Measurements from ENCODE around the gene TCIRG1.

The TCIRG1 gene

GRCh38 chr11:67998150-67999045, 40.4 kb upstream of the TCIRG1 start:
- Histone ChIP-seq H3K4me1 (ENCODE audit: control insufficient read depth, insufficient read depth, low read length, poor library complexity, severe bottlenecking) (no peaks in the 10 kb centered on the region), H3K27ac (ENCODE audit: low read depth, low read length, severe bottlenecking) (no peak overlapping the region), H3K9me3 (ENCODE audit: control insufficient read depth, low read length) (no peaks in the 10 kb centered on the region), H3K4me3 (ENCODE audit: extremely low read depth, insufficient read depth, low read length, poor library complexity, severe bottlenecking) (no peak overlapping the region), H3K36me3 (ENCODE audit: control insufficient read depth, insufficient read depth, low read length) (no peaks in the 10 kb centered on the region)
- WGBS, 2 experiments (ENCODE audit: insufficient coverage in 2 of 2) = 91 to 96% methylated on average over 3 to 6 of the region's 9 CpGs

DNA sequence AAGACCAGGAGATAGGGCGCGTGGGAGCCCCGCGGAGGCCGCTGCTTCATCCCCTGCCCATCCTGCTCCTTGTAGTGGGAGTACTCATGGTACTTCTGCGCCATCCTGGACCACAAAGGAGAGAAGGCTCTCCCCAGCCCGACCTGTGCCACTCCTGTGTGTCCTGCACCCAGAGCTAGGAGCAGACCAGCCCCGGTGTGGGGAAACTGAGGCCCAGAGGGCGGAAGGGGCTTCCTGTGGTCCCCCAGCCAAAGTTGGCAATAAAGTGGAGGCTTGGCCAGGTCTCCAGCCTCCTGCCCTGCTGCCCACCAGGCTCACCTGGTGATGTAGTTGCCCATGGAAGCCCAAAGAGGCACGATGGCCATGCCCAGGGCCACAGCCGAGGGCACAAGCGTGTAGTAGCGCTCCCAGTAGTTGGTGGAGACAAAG, 39.6 kb upstream of the TCIRG1 start:
- no peaks in the 10 kb centered on the region for H3K36me3 ChIP-seq (ENCODE audit: control insufficient read depth, insufficient read depth, low read length)
- H3K9me3 ChIP-seq (ENCODE audit: control insufficient read depth, low read length) = no peaks in the 10 kb centered on the region
- H3K4me1 ChIP-seq (ENCODE audit: control insufficient read depth, insufficient read depth, low read length, poor library complexity, severe bottlenecking) = no peaks in the 10 kb centered on the region
- H3K4me3 ChIP-seq (ENCODE audit: extremely low read depth, insufficient read depth, low read length, poor library complexity, severe bottlenecking) = no peak overlapping the region
- H3K27ac ChIP-seq (ENCODE audit: low read depth, low read length, severe bottlenecking) = no peak overlapping the region
- 94% methylated on average over 13 of the region's 13 CpGs for WGBS, 2 experiments (ENCODE audit: insufficient coverage in 2 of 2)

GRCh38 chr11:67999704-68000103, 39.1 kb upstream of the TCIRG1 start:
- Histone ChIP-seq H3K9me3 (ENCODE audit: control insufficient read depth, low read length) (no peaks in the 10 kb centered on the region), H3K4me3 (ENCODE audit: extremely low read depth, insufficient read depth, low read length, poor library complexity, severe bottlenecking) (no peak overlapping the region), H3K27ac (ENCODE audit: low read depth, low read length, severe bottlenecking) (no peak overlapping the region), H3K4me1 (ENCODE audit: control insufficient read depth, insufficient read depth, low read length, poor library complexity, severe bottlenecking) (no peaks in the 10 kb centered on the region), H3K36me3 (ENCODE audit: control insufficient read depth, insufficient read depth, low read length) (no peaks in the 10 kb centered on the region)
- 95% methylated on average over 3 to 4 of the region's 5 CpGs for WGBS, 2 experiments (ENCODE audit: insufficient coverage in 2 of 2)

DNA sequence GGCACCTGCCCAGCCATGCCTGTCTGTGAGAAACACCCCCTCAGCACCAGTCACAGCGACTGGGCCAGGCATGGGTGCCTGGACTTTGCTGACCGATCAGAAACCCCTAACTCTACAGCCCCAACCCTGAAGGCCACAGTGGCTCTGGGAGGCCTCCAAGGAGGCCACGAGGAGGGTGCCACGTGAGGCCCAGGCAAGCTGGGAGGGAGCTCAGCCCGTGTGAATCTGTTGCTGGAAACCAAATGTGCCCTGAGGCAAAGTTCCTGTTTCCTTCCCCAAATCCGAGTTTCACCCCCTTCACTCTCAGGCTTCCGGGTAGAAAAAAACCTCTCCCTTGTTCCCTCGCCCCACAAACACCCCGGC, 36.3 kb upstream of the TCIRG1 start:
- H3K4me3 ChIP-seq (ENCODE audit: extremely low read depth, insufficient read depth, low read length, poor library complexity, severe bottlenecking) = no peak overlapping the region
- no peak overlapping the region for H3K27ac ChIP-seq (ENCODE audit: low read depth, low read length, severe bottlenecking)
- no peaks in the 10 kb centered on the region for H3K9me3 ChIP-seq (ENCODE audit: control insufficient read depth, low read length)
- H3K36me3 ChIP-seq (ENCODE audit: control insufficient read depth, insufficient read depth, low read length) = no peaks in the 10 kb centered on the region
- WGBS, 2 experiments (ENCODE audit: insufficient coverage in 2 of 2) = 74 to 88% methylated on average over 7 to 8 of the region's 9 CpGs
- H3K4me1 ChIP-seq (ENCODE audit: control insufficient read depth, insufficient read depth, low read length, poor library complexity, severe bottlenecking) = no peaks in the 10 kb centered on the region

DNA sequence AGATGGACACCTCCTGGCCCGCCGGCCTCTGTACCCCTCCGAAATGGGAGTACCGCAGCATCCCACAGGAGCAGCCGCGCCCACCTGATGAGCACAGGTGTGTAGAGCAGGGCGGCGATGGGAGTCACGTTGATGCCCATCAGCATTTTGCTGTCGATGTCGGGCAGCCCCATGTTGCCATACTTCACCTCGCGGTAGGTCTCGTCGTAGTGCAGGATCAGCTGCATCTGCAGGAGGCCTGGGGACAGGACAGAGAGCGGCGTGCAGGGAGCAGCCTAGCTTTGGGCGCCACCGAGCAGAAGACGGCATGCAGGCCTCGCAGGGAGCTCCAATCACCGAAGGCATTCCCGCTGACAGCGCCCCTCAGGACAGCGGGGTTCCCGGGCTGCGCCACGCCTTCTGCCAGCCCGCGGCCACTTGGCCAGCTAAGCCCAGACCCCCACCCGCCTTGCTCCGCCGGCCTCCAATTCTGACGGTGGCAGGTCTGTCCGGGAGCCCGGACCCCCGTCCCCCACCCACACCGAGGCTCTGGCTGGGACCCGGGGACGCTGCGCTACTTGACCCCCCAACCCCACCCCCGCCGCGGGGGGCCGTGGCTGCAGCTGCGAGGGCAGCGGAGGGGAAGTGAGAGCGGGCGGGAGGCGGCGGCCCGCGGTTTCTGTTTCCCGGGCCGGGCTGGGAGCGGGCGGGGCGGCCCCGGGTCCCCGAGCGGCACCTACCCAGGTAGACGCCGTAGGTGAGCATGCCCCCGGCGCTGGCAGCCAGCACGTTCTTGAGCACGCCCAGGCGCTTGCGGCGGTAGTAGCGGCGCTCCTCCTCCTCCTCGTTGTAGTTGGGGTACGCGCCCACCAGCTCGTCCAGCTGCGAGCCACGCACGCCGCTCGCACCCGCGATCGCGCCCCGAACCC, 35.6 kb upstream of the TCIRG1 start:
- Histone ChIP-seq H3K9me3 (ENCODE audit: control insufficient read depth, low read length) (no peaks in the 10 kb centered on the region), H3K4me3 (ENCODE audit: extremely low read depth, insufficient read depth, low read length, poor library complexity, severe bottlenecking) (peak overlapping the region; percentile 50), H3K36me3 (ENCODE audit: control insufficient read depth, insufficient read depth, low read length) (no peaks in the 10 kb centered on the region), H3K4me1 (ENCODE audit: control insufficient read depth, insufficient read depth, low read length, poor library complexity, severe bottlenecking) (no peaks in the 10 kb centered on the region), H3K27ac (ENCODE audit: low read depth, low read length, severe bottlenecking) (no peak overlapping the region)
- 22% methylated on average over 52 to 59 of the region's 86 CpGs for WGBS, 2 experiments (ENCODE audit: insufficient coverage in 2 of 2)

DNA sequence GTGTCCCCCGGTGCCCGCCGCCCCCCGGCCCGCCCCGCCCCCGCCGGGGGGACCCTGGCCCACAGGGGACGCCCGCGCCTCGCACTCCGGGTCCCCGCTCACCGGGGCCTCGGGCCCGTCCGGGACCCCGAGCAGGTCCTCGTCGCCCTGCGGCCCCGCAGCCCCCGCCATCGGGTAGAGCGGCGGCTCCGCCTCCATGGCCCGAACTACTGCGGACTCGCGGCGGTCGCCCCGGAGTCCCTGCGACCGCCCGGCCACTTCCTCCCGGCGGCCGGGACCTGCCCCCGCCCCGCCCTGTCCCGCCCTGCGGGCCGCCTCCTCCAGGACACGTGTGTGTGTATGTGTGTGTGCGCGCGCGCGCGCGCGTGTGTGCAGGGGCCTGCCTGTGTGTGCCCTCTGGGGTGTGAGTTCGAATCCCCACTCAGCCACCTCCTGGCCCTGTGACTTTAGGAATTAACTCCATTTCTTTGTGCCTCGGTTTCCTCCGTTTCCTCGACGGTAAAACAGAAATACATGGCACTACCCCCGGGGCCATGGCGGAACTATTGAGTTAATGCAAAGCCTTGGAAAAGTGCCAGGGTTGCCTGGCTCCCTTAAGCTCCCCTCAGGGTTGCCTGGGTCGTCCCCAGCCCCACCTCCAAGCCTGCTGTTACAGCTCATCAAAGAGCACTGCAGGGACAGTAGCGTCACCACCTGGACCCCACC, 34.8 kb upstream of the TCIRG1 start, which contains the start of gene UNC93B1:
Gene UNC93B1, minus strand, starts transcription at position 252 of the 705 bp plus-strand sequence. Its CDS starts 54 bp downstream, at position 198.
- H3K4me3 ChIP-seq (ENCODE audit: extremely low read depth, insufficient read depth, low read length, poor library complexity, severe bottlenecking) = peak within 1 kb of the TSS; percentile 50
- no peak within 1 kb of the TSS for H3K27ac ChIP-seq (ENCODE audit: low read depth, low read length, severe bottlenecking)
- no peaks in the 10 kb centered on the region for H3K4me1 ChIP-seq (ENCODE audit: control insufficient read depth, insufficient read depth, low read length, poor library complexity, severe bottlenecking)
- no peaks in the 10 kb centered on the region for H3K36me3 ChIP-seq (ENCODE audit: control insufficient read depth, insufficient read depth, low read length)
- H3K9me3 ChIP-seq (ENCODE audit: control insufficient read depth, low read length) = peaks cover under 1% of the 10 kb centered on the region
- WGBS, 2 experiments (ENCODE audit: insufficient coverage in 2 of 2) = 7 to 10% methylated on average over 24 to 27 of the region's 64 CpGs

DNA sequence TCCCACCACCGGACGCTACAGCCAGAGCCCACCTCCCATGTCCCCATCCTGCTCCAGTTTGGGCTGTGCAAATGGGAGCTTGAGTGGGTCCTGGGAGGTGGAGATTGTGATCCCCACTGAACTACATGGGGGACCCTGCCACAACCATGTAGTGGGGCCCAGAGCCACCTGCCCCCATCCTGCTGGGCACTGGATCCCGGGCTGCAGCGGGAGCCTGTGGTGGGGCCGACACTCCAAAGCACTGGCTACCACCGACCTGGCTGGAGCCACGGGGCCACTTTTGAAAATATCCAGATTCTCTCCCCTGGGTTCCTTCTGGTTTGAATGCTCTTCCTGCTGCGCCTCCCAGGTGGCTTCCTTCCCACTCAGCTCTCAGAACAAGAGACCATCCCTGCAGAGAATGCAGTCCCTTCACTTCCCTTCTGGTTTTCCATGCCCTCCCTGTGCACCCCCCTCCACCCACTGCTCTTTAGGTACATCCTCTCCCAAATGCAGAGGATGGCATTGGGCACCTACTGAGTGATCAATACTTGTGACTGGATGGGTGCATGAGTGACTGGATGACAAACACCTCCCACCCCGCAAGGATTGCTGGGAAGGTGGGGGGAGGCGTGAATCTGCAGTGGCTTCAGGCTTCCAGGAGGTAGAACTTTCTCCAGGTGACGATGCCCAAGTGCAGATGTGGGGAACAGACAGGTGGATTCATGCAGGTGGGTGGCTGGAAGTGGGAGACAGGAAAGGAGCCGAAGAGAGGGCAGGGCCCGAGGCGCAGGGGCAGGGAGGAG, 34.1 kb upstream of the TCIRG1 start:
- H3K4me3 ChIP-seq (ENCODE audit: extremely low read depth, insufficient read depth, low read length, poor library complexity, severe bottlenecking) = peak overlapping the region; percentile 50
- WGBS, 2 experiments (ENCODE audit: insufficient coverage in 2 of 2) = 82 to 88% methylated on average over 10 to 12 of the region's 14 CpGs
- H3K9me3 ChIP-seq (ENCODE audit: control insufficient read depth, low read length) = peaks cover 6% of the 10 kb centered on the region
- no peak overlapping the region for H3K27ac ChIP-seq (ENCODE audit: low read depth, low read length, severe bottlenecking)
- H3K36me3 ChIP-seq (ENCODE audit: control insufficient read depth, insufficient read depth, low read length) = no peaks in the 10 kb centered on the region
- no peaks in the 10 kb centered on the region for H3K4me1 ChIP-seq (ENCODE audit: control insufficient read depth, insufficient read depth, low read length, poor library complexity, severe bottlenecking)

DNA sequence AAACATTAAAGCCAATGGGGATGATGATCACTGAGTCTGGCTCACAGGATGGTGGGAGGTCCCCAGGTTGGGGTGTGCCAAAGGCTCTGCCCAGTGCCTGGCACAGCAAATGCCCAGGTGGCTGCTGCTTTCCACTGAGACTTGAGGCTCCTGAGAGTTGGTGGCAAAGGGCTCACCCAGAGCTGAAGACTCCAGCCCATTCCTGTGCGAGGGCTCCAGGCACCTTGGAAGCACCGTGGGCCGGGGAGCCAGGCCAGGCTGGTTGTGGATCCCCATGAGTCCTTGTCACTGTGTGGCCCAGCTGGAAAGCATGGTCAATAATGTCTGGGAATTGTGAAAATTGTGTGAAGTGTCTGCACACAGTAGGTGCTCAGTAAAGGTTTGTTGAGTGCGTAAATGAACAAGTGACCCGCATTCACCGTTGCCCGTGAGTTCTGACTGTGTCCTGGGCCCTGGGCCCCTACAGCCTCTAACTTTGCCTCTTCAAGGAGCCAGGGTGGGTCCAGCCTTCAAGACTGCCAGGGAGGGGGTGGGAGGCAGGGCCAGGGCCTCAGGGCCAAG, 32.1 kb upstream of the TCIRG1 start:
- H3K36me3 ChIP-seq (ENCODE audit: control insufficient read depth, insufficient read depth, low read length) = no peaks in the 10 kb centered on the region
- peaks cover 4% of the 10 kb centered on the region for H3K4me1 ChIP-seq (ENCODE audit: control insufficient read depth, insufficient read depth, low read length, poor library complexity, severe bottlenecking)
- no peak overlapping the region for H3K4me3 ChIP-seq (ENCODE audit: extremely low read depth, insufficient read depth, low read length, poor library complexity, severe bottlenecking)
- no peak overlapping the region for H3K27ac ChIP-seq (ENCODE audit: low read depth, low read length, severe bottlenecking)
- WGBS, 2 experiments (ENCODE audit: insufficient coverage in 2 of 2) = 97% methylated on average over 7 of the region's 7 CpGs
- peaks cover 6% of the 10 kb centered on the region for H3K9me3 ChIP-seq (ENCODE audit: control insufficient read depth, low read length)

- peaks cover 11% of the 10 kb centered on the region for H3K4me1 ChIP-seq (ENCODE audit: control insufficient read depth, insufficient read depth, low read length, poor library complexity, severe bottlenecking)
- H3K36me3 ChIP-seq (ENCODE audit: control insufficient read depth, insufficient read depth, low read length) = no peaks in the 10 kb centered on the region
- H3K9me3 ChIP-seq (ENCODE audit: control insufficient read depth, low read length) = peaks cover 6% of the 10 kb centered on the region
- H3K27ac ChIP-seq (ENCODE audit: low read depth, low read length, severe bottlenecking) = no peak overlapping the region
- WGBS, 2 experiments (ENCODE audit: insufficient coverage in 2 of 2) = 91% methylated on average over 12 to 14 of the region's 16 CpGs
- no peak overlapping the region for H3K4me3 ChIP-seq (ENCODE audit: extremely low read depth, insufficient read depth, low read length, poor library complexity, severe bottlenecking)
Observed at GRCh38 chr11:68007498-68008380, 31.1 kb upstream of the TCIRG1 start.

Data from mesodermal cell (in vitro differentiated cells).